ENCODE results near the gene BMERB1.

DNA sequence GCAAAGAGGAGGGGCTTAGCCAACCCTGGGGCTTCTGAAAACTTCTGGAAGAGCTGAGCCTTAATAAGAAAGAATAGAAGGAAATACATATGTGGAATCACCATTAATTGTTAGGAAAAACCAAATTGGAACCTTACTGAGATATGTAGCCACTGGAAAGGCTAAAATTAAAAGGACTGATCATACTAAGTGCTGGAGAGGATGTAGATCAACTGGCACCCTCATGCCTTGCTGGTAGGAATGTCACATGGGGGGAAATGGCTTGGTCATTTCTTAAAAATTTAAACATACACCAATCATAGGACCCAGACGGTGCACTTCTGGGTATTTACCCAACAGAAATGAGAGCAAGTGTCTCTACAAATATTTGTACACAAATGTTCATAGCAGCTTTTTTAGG, 11.1 kb downstream of the BMERB1 start:
- TF ChIP-seq OTX1 (CRISPR knock-in tag; IDR thresholded peaks at IDR 0.05) (no peak), MYBL2 (IDR thresholded peaks at IDR 0.05; ENCODE audit: low read depth) (no peak), MYBL2 (CRISPR knock-in tag; IDR thresholded peaks at IDR 0.05; ENCODE audit: borderline replicate concordance) (no peak), ZNF75A (CRISPR knock-in tag; IDR thresholded peaks at IDR 0.05) (no peak), THRAP3 (IDR thresholded peaks at IDR 0.05; ENCODE audit: borderline replicate concordance) (no peak), EZH2 (IDR thresholded peaks at IDR 0.05; ENCODE audit: borderline replicate concordance, low read depth, low read length) (no peak), ZNF766 (CRISPR knock-in tag; conservative IDR thresholded peaks at IDR 0.05) (no peak), TAF1 (IDR thresholded peaks at IDR 0.05; ENCODE audit: control insufficient read depth, extremely low read depth, insufficient read depth, low read length, severe bottlenecking) (no peak)
- TF ChIP-seq, protein P1, sequence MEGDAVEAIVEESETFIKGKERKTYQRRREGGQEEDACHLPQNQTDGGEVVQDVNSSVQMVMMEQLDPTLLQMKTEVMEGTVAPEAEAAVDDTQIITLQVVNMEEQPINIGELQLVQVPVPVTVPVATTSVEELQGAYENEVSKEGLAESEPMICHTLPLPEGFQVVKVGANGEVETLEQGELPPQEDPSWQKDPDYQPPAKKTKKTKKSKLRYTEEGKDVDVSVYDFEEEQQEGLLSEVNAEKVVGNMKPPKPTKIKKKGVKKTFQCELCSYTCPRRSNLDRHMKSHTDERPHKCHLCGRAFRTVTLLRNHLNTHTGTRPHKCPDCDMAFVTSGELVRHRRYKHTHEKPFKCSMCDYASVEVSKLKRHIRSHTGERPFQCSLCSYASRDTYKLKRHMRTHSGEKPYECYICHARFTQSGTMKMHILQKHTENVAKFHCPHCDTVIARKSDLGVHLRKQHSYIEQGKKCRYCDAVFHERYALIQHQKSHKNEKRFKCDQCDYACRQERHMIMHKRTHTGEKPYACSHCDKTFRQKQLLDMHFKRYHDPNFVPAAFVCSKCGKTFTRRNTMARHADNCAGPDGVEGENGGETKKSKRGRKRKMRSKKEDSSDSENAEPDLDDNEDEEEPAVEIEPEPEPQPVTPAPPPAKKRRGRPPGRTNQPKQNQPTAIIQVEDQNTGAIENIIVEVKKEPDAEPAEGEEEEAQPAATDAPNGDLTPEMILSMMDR (IDR thresholded peaks at IDR 0.05 in 2 of 3, conservative IDR thresholded peaks at IDR 0.05 in 1 of 3; ENCODE audit: insufficient read depth in 2 of 3, low read depth in 1 of 3, low read length in 3 of 3) = no peak

All from K562 (cell line).